ENCODE data around the gene USP5.

- no peak for TF ChIP-seq CTCF (conservative IDR thresholded peaks at IDR 0.05 in 1 of 2, IDR thresholded peaks at IDR 0.05 in 1 of 2; ENCODE audit: extremely low read depth in 1 of 2, insufficient read depth in 1 of 2, low read depth in 1 of 2, low read length in 2 of 2)
- TF ChIP-seq EZH2 (IDR thresholded peaks at IDR 0.05; ENCODE audit: borderline replicate concordance, low read length): no peak
Observed at GRCh38 chr12:6831450-6831995, 20.4 kb upstream of the USP5 start.

Data from mammary epithelial cell (primary cell).